GM12874 (cell line): ENCODE results near the gene DAND5.
A peak's percentile ranks its signal among the peaks of the same experiment; 100 is the strongest.

Experiments used
- TF ChIP-seq, protein P1 (sequence below): IDR thresholded peaks from 2 replicates; pipeline ENCODE4 v1.5.1; 2011; ENCODE audit warnings: low read depth, mild to moderate bottlenecking, control low read depth, low read length, moderate library complexity; ENCODE audit not compliant: insufficient read depth

The DAND5 gene

DNA sequence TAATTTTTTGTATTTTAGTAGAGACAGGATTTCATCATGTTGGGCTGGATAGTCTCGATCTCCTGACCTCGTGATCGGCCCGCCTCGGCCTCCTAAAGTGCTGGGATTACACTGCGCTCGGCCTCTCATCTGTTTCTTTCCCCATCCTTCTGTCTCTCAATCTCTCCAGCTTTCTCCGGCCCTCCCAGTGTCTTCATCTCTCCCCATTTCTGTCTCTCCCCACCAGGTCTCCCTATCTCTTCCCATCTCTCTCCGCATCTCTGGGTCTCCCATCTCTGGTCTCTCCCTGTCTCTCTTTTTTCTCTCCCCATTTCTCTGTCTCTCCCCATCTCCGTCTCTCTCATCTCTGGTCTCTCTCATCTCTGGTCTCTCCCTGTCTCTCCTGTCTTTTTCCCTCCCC is 13.7 kb downstream of the DAND5 start:
- TF ChIP-seq, protein P1, sequence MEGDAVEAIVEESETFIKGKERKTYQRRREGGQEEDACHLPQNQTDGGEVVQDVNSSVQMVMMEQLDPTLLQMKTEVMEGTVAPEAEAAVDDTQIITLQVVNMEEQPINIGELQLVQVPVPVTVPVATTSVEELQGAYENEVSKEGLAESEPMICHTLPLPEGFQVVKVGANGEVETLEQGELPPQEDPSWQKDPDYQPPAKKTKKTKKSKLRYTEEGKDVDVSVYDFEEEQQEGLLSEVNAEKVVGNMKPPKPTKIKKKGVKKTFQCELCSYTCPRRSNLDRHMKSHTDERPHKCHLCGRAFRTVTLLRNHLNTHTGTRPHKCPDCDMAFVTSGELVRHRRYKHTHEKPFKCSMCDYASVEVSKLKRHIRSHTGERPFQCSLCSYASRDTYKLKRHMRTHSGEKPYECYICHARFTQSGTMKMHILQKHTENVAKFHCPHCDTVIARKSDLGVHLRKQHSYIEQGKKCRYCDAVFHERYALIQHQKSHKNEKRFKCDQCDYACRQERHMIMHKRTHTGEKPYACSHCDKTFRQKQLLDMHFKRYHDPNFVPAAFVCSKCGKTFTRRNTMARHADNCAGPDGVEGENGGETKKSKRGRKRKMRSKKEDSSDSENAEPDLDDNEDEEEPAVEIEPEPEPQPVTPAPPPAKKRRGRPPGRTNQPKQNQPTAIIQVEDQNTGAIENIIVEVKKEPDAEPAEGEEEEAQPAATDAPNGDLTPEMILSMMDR, result no peak

DNA sequence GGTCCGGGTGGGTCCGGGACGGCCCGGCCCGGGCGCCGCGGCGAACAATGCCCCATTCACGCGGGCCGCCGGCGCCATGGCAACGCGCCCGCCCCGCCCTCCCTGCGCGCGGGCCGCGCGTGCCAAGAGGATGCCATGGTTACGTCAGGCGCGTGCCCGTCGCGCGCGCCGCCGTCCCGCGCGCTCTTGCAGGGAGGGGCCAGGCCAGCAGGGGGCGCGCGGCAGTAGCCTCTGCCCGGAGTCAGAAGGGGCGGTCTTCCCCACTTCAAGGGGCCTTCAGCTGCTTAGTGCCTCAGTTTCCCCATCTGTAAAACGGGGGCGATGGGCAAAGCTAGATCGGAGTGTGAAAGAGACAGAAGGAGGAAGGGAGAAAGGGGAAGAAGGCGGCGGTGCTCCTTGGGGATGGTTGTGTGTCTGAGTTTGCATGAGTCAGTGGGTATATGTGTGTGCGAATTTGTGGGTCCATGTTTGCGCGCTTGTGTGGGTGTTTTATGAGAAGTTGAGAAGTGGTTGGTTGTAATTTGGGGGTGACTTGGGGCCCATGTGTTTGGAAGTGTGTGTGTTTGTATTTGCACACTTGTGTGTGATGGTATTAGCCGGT is 14.3 kb downstream of the DAND5 start:
- TF ChIP-seq, protein P1, result peak; percentile 92

DNA sequence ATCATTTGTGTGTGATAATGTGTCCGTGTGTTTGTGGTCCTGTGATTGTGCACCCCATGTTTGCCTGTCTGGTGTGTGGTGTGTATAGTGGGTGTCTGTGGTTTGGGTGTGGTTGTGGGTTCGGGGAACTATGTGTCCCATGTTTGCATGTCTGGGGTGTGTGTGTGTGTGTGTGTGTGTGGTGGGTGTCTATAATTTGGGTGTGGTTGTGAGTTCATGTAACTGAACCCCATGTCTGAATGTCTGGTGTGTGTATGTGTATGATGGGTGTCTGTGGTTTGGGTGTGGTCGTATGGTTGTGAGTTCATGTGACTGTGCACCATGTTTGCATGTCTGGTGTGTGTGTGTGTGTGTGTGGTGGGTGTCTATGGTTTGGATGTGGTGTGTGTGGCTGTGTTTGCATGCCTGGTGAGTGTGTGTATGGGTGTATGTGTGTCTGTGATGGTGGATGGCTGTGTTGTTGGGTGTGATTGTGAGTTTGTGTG is 14.8 kb downstream of the DAND5 start:
- TF ChIP-seq, protein P1, result no peak

DNA sequence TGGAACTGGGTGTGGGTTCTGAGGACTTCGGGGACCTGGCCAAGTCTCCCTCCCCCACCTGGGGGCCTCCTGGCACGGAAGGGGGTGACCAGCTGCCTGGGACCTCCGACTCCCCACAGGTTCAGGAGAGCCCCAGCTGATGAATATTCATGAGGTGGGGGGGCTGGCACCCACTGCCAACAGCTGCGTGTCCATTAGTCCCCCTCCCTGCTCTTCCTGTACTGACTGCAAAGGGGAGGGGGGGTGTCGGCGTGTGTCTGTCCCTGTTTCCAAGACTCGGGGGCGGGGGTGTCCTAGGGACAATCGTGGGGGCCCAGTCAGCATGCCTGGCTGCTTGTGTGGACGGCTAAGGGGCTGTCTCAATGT is 15.3 kb downstream of the DAND5 start:
- TF ChIP-seq, protein P1, result no peak

DNA sequence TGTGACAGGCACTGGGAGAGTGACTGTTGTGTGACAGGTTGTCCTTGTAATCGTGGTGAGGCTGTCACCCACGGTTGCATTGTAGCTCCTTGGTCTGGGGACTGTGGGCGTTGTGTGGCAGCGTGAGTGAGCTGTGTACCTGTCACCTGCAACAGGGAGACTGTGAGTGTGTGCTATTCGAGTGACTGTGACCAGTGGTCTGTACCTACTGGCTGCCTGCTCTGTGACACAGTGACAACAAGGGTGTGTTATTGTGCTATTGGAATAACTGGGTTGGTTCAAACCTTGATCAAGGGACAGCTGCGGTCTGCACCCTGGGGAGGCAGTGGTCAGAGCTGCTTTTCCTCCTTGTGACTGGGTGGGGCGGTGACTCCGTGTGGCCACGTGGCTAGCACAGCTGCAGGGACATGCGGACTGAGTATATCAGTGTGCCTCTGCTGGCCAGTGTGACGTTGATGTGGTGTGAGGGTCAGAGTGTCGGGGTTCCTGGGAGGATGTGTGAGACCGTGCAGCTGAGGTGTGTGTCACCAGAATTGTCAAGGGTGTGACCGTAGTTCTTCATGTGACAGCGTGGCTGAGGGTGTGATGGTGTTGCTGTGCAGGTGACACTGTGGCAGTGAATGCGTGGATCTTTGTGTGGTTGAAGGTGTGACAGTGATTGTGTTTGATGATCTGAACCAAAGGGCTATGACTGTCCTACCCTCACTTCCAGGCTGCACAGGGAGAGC is 15.8 kb downstream of the DAND5 start:
- TF ChIP-seq, protein P1, result no peak

DNA sequence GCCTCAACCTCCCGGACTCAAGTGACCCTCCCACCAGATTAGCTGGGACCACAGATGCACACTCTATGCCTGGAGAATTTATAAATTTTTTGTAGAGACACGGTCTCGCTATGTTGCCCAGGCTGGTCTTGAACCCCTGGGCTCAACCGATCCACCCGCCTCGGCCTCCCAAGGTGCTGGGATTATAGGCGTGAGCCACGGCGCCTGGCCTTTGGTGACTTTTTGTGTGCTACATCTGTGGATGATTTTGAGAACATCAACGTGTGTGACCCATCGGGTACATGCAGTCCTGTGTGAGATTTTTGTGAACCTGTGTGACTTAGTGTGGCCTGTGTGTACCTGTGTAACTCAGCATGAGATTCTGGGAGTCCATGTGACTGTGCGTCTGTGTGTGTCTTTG is 17.4 kb downstream of the DAND5 start:
- TF ChIP-seq, protein P1, result no peak

DNA sequence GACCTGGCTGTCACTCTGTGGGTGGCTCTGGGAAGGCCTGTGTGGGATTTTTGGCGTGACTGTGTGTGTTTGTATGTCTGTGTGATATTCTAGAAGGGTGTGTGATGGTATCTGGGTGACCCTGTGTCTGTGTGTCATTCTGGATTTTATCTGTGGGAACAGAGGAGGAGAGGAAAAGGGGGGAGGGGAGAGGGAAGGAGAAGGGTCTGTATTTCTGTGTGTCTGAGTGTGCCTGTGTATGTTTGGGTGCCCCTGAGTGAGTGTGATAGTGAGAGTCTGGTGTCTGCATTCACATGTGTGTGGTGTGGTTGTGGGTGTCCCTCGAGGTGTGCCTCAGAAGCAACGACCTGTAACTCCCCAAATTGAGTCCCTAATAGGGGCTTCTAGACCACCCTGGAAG is 17.8 kb downstream of the DAND5 start:
- TF ChIP-seq, protein P1, result no peak
